WTC11 (cell line): ENCODE results near the gene AMBP.

Source experiments
- ETV6 ChIP-seq: sonication (generic); formaldehyde crosslinking; IDR thresholded peaks from 2 replicates; pipeline ENCODE4 v1.8.1; 2022; ENCODE audit warnings: mild to moderate bottlenecking, missing genetic modification reagents
- GTF2I ChIP-seq: fragments of 250-450 bp; sonication (Bioruptor Pico); conservative IDR thresholded peaks from 2 replicates; pipeline ENCODE4 v1.4.0; 2021; ENCODE audit warnings: mild to moderate bottlenecking
- HMGA2 ChIP-seq: fragments of 250-450 bp; sonication (Bioruptor Pico); IDR thresholded peaks from 2 replicates; pipeline ENCODE4 v1.4.0; 2021; ENCODE audit warnings: mild to moderate bottlenecking, moderate library complexity
- NFYB ChIP-seq: sonication (generic); formaldehyde crosslinking; conservative IDR thresholded peaks from 2 replicates; pipeline ENCODE4 v1.8.0; 2022; ENCODE audit warnings: low read depth, missing genetic modification reagents
- NR3C1 ChIP-seq: sonication (generic); formaldehyde crosslinking; conservative IDR thresholded peaks from 2 replicates; pipeline ENCODE4 v1.8.1; 2023; ENCODE audit warnings: low read depth, mild to moderate bottlenecking, missing genetic modification reagents
- TEAD4 ChIP-seq: sonication (generic); formaldehyde crosslinking; IDR thresholded peaks from 2 replicates; pipeline ENCODE4 v1.8.0; 2022; ENCODE audit warnings: mild to moderate bottlenecking, missing genetic modification reagents
- ZBTB21 ChIP-seq: sonication (generic); formaldehyde crosslinking; IDR thresholded peaks from 2 replicates; pipeline ENCODE4 v1.8.1; 2023; ENCODE audit warnings: mild to moderate bottlenecking, missing genetic modification reagents, borderline replicate concordance
- TF ChIP-seq, protein P1 (sequence below): fragments of 200-600 bp; IDR thresholded peaks from 2 replicates; pipeline ENCODE4 v1.8.0; 2022; ENCODE audit warnings: antibody characterized with exemption
- TF ChIP-seq, protein P2 (sequence below): sonication (generic); formaldehyde crosslinking; IDR thresholded peaks from 2 replicates; pipeline ENCODE4 v1.8.0; 2022; ENCODE audit warnings: mild to moderate bottlenecking, missing genetic modification reagents
- TF ChIP-seq, protein P3 (sequence below): sonication (generic); formaldehyde crosslinking; IDR thresholded peaks from 2 replicates; pipeline ENCODE4 v1.8.0; 2023; ENCODE audit warnings: mild to moderate bottlenecking, missing genetic modification reagents
- TF ChIP-seq, protein P4 (sequence below): sonication (generic); formaldehyde crosslinking; IDR thresholded peaks from 2 replicates; pipeline ENCODE4 v1.8.1; 2022; ENCODE audit warnings: missing genetic modification reagents, borderline replicate concordance
- TF ChIP-seq, protein P5 (sequence below): sonication (generic); formaldehyde crosslinking; IDR thresholded peaks from 2 replicates; pipeline ENCODE4 v1.8.1; 2022; ENCODE audit warnings: low read depth, missing genetic modification reagents, borderline replicate concordance
- TF ChIP-seq, protein P6 (sequence below): sonication (generic); formaldehyde crosslinking; IDR thresholded peaks from 2 replicates; pipeline ENCODE4 v1.8.1; 2022; ENCODE audit warnings: low read depth, mild to moderate bottlenecking, moderate library complexity, missing genetic modification reagents, borderline replicate concordance
- TF ChIP-seq, protein P7 (sequence below): sonication (generic); formaldehyde crosslinking; IDR thresholded peaks from 2 replicates; pipeline ENCODE4 v1.8.0; 2023; ENCODE audit warnings: missing genetic modification reagents

DNA sequence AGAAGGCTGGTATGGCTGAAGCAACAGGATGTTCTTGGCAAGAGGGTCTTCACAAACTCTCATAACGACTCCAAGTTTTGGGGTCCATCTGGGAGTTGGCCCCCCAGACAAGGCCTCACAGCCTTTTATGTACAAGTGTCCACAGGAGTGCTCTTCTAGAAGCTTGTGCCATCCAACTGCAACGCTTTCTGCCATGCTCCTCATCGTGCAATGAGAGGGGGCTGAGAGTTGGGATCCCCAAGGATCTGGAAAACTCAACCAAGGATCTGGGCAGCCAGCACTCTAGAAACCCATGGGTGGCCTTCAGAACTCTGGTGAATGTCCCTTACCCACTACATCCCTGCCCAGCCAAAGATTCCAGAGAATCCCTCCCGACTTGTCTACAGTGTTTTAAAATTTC, 8.5 kb upstream of the AMBP start:
- TF ChIP-seq ETV6 (CRISPR knock-in tag): no peak
- TF ChIP-seq, protein P1, sequence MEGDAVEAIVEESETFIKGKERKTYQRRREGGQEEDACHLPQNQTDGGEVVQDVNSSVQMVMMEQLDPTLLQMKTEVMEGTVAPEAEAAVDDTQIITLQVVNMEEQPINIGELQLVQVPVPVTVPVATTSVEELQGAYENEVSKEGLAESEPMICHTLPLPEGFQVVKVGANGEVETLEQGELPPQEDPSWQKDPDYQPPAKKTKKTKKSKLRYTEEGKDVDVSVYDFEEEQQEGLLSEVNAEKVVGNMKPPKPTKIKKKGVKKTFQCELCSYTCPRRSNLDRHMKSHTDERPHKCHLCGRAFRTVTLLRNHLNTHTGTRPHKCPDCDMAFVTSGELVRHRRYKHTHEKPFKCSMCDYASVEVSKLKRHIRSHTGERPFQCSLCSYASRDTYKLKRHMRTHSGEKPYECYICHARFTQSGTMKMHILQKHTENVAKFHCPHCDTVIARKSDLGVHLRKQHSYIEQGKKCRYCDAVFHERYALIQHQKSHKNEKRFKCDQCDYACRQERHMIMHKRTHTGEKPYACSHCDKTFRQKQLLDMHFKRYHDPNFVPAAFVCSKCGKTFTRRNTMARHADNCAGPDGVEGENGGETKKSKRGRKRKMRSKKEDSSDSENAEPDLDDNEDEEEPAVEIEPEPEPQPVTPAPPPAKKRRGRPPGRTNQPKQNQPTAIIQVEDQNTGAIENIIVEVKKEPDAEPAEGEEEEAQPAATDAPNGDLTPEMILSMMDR: no peak
- no peak for TF ChIP-seq GTF2I (CRISPR knock-in tag)
- TF ChIP-seq HMGA2 (CRISPR knock-in tag): no peak
- TF ChIP-seq ZBTB21 (CRISPR knock-in tag): no peak
- TF ChIP-seq TEAD4 (CRISPR knock-in tag): no peak
- no peak for TF ChIP-seq NR3C1 (CRISPR knock-in tag)
- TF ChIP-seq, protein P2, sequence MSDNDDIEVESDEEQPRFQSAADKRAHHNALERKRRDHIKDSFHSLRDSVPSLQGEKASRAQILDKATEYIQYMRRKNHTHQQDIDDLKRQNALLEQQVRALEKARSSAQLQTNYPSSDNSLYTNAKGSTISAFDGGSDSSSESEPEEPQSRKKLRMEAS (CRISPR knock-in tag): no peak
- no peak for TF ChIP-seq NFYB
- TF ChIP-seq, protein P3, sequence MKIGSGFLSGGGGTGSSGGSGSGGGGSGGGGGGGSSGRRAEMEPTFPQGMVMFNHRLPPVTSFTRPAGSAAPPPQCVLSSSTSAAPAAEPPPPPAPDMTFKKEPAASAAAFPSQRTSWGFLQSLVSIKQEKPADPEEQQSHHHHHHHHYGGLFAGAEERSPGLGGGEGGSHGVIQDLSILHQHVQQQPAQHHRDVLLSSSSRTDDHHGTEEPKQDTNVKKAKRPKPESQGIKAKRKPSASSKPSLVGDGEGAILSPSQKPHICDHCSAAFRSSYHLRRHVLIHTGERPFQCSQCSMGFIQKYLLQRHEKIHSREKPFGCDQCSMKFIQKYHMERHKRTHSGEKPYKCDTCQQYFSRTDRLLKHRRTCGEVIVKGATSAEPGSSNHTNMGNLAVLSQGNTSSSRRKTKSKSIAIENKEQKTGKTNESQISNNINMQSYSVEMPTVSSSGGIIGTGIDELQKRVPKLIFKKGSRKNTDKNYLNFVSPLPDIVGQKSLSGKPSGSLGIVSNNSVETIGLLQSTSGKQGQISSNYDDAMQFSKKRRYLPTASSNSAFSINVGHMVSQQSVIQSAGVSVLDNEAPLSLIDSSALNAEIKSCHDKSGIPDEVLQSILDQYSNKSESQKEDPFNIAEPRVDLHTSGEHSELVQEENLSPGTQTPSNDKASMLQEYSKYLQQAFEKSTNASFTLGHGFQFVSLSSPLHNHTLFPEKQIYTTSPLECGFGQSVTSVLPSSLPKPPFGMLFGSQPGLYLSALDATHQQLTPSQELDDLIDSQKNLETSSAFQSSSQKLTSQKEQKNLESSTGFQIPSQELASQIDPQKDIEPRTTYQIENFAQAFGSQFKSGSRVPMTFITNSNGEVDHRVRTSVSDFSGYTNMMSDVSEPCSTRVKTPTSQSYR (CRISPR knock-in tag): no peak
- TF ChIP-seq, protein P4, sequence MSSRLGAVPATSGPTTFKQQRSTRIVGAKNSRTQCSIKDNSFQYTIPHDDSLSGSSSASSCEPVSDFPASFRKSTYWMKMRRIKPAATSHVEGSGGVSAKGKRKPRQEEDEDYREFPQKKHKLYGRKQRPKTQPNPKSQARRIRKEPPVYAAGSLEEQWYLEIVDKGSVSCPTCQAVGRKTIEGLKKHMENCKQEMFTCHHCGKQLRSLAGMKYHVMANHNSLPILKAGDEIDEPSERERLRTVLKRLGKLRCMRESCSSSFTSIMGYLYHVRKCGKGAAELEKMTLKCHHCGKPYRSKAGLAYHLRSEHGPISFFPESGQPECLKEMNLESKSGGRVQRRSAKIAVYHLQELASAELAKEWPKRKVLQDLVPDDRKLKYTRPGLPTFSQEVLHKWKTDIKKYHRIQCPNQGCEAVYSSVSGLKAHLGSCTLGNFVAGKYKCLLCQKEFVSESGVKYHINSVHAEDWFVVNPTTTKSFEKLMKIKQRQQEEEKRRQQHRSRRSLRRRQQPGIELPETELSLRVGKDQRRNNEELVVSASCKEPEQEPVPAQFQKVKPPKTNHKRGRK (CRISPR knock-in tag): no peak
- TF ChIP-seq, protein P5, sequence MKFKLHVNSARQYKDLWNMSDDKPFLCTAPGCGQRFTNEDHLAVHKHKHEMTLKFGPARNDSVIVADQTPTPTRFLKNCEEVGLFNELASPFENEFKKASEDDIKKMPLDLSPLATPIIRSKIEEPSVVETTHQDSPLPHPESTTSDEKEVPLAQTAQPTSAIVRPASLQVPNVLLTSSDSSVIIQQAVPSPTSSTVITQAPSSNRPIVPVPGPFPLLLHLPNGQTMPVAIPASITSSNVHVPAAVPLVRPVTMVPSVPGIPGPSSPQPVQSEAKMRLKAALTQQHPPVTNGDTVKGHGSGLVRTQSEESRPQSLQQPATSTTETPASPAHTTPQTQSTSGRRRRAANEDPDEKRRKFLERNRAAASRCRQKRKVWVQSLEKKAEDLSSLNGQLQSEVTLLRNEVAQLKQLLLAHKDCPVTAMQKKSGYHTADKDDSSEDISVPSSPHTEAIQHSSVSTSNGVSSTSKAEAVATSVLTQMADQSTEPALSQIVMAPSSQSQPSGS (CRISPR knock-in tag): no peak
- TF ChIP-seq, protein P6, sequence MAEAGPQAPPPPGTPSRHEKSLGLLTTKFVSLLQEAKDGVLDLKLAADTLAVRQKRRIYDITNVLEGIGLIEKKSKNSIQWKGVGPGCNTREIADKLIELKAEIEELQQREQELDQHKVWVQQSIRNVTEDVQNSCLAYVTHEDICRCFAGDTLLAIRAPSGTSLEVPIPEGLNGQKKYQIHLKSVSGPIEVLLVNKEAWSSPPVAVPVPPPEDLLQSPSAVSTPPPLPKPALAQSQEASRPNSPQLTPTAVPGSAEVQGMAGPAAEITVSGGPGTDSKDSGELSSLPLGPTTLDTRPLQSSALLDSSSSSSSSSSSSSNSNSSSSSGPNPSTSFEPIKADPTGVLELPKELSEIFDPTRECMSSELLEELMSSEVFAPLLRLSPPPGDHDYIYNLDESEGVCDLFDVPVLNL (CRISPR knock-in tag): no peak
- TF ChIP-seq, protein P7, sequence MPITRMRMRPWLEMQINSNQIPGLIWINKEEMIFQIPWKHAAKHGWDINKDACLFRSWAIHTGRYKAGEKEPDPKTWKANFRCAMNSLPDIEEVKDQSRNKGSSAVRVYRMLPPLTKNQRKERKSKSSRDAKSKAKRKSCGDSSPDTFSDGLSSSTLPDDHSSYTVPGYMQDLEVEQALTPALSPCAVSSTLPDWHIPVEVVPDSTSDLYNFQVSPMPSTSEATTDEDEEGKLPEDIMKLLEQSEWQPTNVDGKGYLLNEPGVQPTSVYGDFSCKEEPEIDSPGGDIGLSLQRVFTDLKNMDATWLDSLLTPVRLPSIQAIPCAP (CRISPR knock-in tag): no peak
